Inferior parietal cortex (tissue), 1 donor: ENCODE measurements around the gene FBN1.

Experiments used
- DNase-seq: peaks from one replicate; pipeline ENCODE4 v3.0.0-alpha.2; 2016; ENCODE audit errors: extremely low spot score

Gene FBN1

GRCh38 chr15:48397841-48398240, 247.7 kb downstream of the FBN1 start:
- no peak for DNase-seq

DNA sequence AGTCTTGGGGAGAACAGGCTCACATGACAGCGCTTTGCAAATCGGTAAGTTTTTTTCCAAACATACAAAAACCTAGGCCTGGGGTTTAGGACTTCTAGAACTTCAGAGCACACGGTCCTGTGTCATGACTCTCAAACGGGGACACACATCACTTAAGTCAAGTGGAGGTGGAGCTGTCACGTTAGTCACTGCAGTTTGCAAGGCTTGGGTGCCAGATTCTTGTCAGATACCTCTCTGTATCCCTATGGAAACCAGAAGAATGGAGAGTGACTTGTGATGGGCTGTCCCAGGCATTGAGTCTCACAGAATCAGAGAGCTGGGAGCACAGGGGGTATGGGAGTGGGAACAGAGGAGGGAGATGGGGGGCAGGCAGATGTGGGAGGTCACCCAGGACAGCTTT, 249.5 kb downstream of the FBN1 start:
- DNase-seq: no peak

DNA sequence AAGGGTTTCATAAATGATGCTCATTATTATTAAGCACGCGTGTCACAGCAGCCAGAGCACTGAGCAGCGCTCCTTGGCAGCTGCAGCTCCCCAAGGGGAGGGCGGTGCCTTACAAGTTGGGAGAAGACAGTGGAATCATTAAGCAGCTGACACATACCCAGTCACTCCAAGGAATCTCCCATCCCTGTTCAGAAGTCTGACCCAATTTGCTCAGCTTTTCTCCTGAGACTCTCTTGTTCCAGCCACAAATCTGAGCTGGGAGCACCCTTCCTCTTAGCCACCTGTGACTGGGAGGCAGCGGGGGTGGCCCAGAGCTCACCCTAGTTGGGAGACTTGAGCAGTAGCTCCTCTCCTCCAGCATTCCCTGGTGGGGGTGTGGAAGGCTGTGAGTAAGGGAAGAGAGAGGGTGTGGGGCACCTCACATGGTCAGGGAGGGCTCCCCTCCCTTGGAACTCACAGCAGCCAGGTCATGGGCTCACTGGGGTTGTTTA, 249.9 kb downstream of the FBN1 start:
- DNase-seq: no peak

- DNase-seq: no peak
Observed at GRCh38 chr15:48394970-48395369, 250.5 kb downstream of the FBN1 start.

DNA sequence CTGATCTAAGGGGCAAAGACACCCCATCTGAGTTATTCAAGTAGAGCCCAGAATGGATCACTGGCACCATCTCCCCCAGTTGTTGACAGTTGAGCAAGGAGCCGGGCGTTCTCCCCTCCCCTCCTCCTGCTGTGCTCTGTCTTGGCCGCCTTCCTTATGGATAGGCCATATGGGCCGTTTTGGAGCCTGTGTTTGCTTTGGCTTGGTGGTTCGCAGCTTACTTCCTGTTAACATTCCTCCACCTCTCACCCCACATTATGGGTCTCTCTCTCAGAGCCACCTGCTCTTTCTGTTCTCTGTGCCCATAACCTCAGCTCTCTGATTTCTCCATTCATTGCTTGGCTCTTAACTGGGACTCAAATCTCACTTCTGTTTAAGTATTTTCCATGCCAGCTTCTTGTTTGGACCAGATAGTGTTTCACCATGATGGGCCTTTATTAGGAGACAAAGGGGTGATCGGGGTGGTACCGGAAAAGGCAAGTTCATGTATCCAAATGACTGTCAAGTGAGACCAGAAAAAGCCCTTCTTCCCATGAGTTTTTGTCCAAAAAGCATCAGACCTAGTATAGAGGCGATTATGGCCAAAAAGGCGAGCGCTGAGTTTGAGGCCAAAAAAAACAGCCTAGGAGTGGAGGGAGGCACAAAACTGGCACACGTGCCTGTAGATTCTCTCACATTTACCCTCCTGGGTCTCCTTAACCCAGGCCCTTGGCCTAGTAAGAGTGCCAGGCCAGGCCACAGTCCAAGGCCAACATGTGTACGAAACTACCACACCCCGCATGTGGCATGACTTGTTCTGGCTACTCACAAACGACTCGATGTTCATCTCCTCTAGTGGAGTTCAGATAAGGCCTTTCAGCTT, 251.6 kb downstream of the FBN1 start:
- no peak for DNase-seq

DNA sequence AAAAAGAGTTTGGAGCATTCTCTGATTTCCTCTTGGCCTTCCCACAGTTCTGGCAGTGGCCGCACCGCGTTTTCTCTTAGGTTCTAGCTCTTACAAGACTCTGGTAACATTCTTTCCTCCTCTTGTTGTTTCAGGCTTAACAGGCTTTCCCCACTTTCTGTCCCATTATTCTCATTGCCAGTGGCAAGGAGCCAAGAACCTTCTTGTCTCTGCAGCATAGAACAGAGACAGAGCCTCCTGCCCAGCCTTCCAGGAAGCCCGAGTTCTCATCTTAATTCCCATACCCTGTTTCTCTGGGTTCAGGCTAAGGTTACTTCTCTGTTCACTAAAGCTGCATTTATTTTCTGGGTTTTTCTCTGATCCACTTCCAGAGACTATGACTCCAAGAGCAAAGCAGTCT, 253.2 kb downstream of the FBN1 start:
- no peak for DNase-seq

- DNase-seq: no peak
Observed at GRCh38 chr15:48391950-48392349, 253.6 kb downstream of the FBN1 start.

DNA sequence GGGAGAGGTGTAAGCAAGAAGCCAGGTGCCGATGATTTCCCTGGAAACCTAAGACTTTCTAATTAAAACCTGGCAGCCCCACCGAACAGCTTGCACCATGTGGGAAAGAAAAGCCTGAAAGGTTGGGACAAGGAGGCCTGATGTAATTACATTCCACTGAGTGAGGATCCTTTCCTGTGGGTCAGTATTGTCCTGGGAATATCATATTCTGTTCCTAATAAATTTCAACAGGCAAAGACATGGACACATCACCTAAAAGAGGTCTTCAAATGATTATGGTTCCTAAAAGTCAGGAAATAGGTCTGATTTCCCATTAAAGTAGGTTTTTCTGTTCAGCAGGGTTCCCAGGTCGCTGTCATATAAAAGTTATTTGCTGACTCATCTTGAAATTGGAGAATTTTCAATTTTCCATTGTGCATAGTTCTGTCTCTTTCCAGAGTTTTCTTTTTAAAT, 255.8 kb downstream of the FBN1 start:
- DNase-seq: no peak

DNA sequence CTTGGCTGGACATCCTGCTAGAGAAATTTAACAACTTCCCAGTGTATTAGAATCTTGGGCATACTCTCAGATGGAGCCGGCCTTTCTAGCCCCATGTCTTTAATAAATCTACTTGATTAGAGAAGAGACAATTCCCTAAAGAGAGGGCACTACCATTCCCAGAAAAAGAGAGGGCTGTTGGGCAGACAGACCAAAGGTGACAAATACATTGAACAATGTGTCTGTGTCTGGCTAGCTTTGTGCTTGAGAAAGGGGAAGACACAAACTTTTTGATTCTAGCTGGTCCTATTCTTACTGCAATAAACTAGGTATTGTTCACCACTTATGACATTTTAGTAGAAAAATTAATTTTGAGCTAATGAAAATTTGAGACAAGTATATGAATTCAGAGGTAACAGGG, 256.6 kb downstream of the FBN1 start:
- no peak for DNase-seq

- no peak for DNase-seq
Observed at GRCh38 chr15:48388016-48388851, 257.3 kb downstream of the FBN1 start.

DNA sequence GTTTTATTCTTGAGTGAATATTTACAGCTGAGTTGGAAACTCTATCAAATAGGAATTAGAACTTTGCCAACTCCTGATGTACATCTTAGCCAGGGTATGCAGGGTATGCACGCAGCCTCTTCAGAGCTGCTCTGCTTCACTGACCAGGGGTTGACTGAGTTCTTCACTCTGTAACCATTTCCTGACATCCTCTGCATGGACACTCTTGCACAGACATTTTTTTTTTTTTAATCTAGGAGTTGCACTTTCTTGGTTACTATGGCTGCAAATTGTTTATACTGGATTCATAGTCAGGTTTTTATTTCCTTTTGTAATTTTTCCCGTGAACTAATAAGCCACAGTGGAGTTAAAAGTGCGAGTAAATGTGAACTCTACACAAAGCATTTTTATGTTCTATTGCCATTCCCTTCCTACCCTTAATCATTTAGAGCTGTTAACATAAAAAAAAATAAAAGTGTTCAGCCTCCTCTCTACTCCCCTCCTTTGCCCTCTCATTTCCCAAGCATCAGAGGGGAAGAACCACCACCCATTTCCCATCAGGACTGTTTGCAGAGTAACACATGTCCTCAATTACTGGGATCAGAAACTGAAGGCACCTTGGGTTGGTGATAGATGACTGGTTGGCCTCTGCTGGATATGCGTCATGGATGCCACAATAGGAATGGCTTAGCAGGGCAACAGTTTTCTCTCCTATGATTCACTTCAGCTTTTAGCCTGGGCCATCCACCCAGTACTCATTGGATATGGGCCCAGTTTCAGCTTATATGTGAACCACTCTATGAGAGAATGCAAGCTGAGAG, 260.3 kb downstream of the FBN1 start:
- DNase-seq: no peak

DNA sequence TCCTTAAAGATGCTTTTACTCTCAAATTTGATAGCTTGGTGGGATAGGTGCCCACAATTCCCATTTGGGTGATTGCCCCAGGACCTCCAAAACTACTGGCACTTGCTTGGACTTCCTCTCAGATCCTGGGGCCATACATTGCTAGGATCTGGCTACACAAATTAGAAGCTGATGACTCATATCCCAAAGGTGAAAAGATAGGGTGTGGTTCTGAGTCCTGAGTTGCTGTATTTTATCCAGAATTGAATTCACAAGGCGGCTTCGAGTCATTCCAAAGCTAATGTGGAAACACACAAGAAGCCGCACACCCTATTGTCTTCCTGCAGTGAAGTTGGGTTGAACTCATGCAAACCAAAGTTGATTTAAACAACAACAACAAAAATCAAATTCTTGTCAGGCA, 260.9 kb downstream of the FBN1 start:
- no peak for DNase-seq

DNA sequence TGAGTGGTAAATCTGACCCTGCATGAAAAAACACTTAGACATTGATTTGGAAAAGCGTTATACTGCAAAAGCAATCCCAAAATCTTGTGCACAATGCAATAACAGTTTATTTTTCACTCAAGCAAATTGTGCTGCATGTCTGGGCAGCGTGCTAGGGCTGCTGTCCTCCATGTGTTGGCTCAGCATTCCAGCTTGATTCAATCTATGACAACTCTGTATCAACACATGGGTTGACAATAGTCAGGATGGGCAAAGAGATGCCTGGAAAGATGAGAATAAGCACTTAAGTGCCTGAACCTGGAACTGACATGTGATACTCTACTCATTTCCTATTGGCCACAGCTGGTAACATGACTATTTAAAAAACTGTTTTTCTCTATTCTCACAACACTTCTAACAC, 262.5 kb downstream of the FBN1 start:
- DNase-seq: no peak

DNA sequence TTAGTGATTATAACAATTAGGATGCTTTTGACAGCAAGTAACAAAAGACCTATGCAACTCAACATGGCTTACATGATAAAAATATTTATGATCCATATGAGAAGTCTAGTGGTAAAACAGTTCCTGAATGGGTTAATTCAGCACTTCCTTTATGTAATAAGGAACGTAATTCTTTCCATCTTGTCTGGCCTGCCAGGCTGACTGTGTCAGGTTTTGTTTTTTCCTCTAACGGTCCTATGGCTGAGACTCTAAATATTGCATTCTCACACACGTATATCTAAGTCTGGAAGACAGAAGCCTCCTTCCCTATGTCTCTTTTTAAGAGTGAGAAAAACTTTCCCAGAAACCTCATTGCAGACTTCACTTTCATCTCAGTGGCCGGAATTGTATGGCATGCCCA, 263.6 kb downstream of the FBN1 start:
- DNase-seq: no peak

DNA sequence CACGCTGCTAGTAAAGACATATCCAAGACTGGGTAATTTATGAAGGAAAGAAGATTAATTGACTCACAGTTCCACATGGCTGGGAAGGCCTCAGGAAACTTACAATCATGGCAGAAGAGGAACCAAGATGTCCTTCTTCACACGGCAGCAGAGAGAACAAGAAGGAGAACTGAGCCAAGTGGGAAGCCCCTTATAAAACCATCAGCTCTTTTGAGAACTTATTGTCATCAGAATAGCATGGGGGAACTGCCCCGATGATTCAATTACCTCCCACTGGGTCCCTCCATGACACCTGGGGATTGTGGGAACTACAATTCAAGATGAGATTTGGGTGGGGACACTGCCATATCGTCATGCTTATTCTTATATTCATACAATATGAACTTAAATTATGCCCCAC, 265.3 kb downstream of the FBN1 start:
- no peak for DNase-seq

DNA sequence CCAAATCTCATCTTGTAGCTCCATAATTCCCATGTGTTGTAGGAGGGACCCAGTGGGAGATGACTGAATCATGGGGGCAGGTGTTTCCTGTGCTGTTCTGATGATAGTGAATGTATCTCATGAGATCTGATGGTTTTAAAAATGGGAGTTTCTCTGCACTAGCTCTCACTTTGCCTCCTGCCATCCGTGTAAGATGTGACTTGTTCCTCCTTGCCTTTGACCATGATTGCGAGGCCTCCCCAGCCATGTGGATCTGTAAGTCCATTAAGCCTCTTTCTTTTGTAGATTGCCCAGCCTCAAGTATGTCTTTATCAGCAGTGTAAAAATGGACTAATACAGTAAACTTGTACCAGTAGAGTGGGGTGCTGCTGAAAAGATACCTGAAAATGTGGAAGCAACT, 269.7 kb downstream of the FBN1 start:
- DNase-seq: no peak

DNA sequence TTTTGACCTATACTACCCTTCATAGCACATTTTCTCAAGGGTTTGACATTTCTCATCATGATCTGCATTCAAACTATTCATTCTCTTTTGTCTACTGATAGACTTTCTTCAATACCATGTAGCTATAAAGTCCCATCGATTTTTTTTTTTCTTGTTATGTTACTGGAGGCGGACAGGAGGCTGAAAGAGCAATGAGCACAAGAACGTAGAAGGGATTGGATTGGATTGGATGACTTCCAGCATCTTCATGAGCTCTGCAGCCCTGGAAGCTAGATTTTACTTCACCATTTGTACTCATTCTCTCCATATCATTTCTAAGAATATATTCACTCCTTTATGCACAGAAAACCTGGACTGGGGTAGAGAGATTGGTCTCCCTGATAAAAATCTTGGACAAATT, 271.0 kb downstream of the FBN1 start:
- DNase-seq: no peak

DNA sequence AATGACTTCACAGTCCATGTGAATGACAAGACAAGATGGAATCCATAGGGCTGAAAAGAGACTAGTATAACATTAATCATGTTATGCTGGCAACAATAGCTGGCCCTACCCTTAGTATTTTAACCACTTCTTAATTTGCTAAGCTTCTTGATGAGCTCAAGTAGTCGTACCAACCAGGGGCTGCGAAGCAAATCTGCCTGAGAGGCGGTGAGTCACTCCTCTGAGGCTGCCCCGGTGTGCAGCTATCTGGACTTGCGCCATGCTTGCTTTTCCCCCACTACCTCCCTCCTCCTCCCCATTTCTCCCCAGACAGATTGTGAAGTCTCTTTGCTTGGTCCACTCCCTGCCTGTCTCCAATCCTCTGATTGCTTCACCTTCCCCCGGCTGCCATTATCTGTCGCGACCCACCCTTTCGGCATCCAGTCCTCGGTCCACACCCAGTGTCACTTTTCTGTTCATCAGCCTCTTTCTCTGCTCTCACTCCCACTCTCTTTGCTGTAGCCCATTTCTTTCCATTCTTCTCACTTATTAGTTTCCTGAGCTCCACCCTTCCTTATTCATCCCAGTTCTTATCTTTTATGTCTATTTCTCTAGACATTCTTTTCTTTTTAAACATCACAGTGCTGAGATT, 271.6 kb downstream of the FBN1 start:
- no peak for DNase-seq

DNA sequence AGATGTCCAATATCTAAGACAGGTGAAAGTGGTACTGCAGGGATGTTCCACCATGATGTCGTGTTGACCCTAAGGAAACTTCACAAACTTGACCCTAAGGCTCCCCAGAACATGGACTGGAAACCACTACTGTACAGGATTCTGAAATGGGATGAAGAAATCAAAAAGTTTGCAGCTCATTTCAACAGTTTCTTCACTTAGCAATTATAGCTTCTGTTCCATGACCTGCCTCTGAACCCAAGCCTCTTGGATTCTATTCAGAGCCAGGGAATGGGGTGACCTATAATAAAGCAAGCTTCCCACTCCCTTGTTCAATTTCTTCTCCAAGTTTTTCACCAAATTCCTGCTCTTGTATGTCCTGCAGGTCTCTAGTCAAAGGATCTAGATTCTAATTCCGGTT, 273.5 kb downstream of the FBN1 start:
- DNase-seq: no peak

DNA sequence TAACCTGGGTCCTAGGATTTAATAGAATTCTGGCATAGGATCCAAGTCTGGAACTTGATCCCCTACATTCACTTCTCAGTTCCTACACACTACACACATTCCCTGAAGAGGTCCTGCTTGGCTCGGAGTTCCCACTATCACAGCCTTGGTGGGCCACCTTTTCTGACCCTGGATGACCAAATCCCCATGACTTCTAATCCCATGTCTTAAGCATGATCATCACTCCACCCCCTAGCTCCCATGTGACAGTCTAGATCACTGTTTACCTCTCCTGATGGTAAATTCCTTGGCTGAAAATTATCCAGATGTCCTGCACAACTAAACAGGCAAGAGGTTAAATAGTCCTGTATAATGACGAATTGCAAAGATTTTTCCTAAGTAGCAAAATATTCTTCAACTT, 274.0 kb downstream of the FBN1 start:
- DNase-seq: no peak

DNA sequence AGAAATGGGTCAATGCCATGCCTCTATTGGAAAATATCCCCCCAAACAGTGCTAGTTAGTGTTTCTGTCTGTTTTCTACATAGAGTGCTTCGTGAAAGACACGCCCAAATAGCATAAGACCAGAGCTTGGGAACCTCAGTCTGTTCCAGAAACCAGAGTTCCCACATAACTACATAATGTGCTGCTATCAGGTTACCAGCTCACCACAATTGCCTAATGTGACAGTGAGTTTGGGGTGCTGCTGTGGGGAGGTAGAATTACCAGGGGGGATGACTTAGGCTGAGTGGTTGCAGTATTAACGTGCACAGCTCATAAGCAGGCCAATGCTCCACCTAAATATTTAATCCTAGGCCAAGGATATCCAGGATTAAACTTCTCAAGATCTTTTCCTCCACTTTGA, 275.0 kb downstream of the FBN1 start:
- no peak for DNase-seq

DNA sequence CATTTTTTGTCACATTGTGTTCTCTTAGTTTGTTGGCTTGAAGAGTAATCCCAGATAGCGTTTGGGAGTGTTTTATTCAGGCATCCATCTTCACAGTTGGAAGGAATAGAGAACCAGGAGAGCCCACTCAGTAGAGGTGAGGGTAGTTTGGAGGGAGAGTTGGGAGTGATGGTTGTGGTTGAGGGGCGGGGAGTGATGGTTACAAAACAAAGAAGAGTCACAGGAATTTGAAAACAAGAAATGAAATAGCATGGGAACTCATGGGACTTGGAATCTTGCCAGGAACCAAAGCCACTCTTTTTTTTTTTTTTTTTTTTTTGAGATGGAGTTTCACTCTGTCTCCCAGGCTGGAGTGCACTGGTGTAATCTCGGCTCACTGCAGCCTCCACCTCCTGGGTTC, 278.0 kb downstream of the FBN1 start:
- DNase-seq: no peak
